Bronchial epithelial cell (primary cell): ENCODE data around the gene POLR2A. TPM values are rescaled to one million over a fixed set of nuclear protein-coding genes. Genes with fewer than 3 reads are reported as not detected.

Experiments used
- DNase-seq: peaks from one replicate; pipeline ENCODE4 v3.0.0-alpha.2; 2010; ENCODE audit warnings: low read depth
- FAIRE-seq: peaks from 2 replicates; lab custom pipeline; 2011; peaks lifted over from hg19 to GRCh38; lab: Jason Lieb, UNC
- H3K27me3 ChIP-seq: 2 replicates; pipeline ENCODE4 v1.5.1; 2011; ENCODE audit warnings: low read length; ENCODE audit not compliant: control insufficient read depth, insufficient read depth
- H3K36me3 ChIP-seq: 2 replicates; pipeline ENCODE4 v1.5.1; 2011; ENCODE audit warnings: low read length; ENCODE audit not compliant: control insufficient read depth, insufficient read depth
- H3K4me3 ChIP-seq: 2 replicates; pipeline ENCODE4 v1.5.1; 2011; ENCODE audit warnings: mild to moderate bottlenecking, low read depth, low read length, control low read depth
- CTCF ChIP-seq: IDR thresholded peaks from 2 replicates; pipeline ENCODE4 v1.5.1; 2011; ENCODE audit warnings: mild to moderate bottlenecking, moderate library complexity, low read length, control low read depth, inconsistent platforms; ENCODE audit not compliant: insufficient read depth, severe bottlenecking
- total RNA-seq: library from RNA; depleted of rRNA; stranded (reverse); fragments of >200 nt; gene quantifications from 2 replicates; pipeline ENCODE4 v1.2.1, GENCODE V29; 2014

The POLR2A gene
- total RNA-seq, 1 donor from 2014 or later: 38.4 TPM

GRCh38 chr17:7501729-7502128, 17.6 kb downstream of the POLR2A start:
- no peak for TF ChIP-seq CTCF
- no peaks in the 10 kb centered on the region for H3K27me3 ChIP-seq
- FAIRE-seq: no peak
- H3K36me3 ChIP-seq: peaks cover 57% of the 10 kb centered on the region
- DNase-seq: no peak
- no peak overlapping the region for H3K4me3 ChIP-seq

- H3K36me3 ChIP-seq: peaks cover 54% of the 10 kb centered on the region
- FAIRE-seq: no peak
Measured at GRCh38 chr17:7502171-7502847, 18.1 kb downstream of the POLR2A start.

GRCh38 chr17:7502987-7503386, 18.8 kb downstream of the POLR2A start:
- Histone ChIP-seq H3K27me3 (no peaks in the 10 kb centered on the region), H3K36me3 (peaks cover 49% of the 10 kb centered on the region), H3K4me3 (no peak overlapping the region)
- DNase-seq (no peak), FAIRE-seq (no peak)
- peak; percentile 13 for TF ChIP-seq CTCF

More at GRCh38 chr17:7502171-7502847, 18.1 kb downstream of the POLR2A start:
- no peak for TF ChIP-seq CTCF
- DNase-seq: no peak
- Histone ChIP-seq H3K4me3 (no peak overlapping the region), H3K27me3 (no peaks in the 10 kb centered on the region)

GRCh38 chr17:7503521-7503920, 19.4 kb downstream of the POLR2A start:
- TF ChIP-seq CTCF: no peak
- H3K27me3 ChIP-seq: no peaks in the 10 kb centered on the region
- H3K4me3 ChIP-seq: no peak overlapping the region
- FAIRE-seq (peak; percentile 58), DNase-seq (no peak)
- H3K36me3 ChIP-seq: peaks cover 49% of the 10 kb centered on the region

GRCh38 chr17:7508145-7508544, 24.0 kb downstream of the POLR2A start:
- no peak for TF ChIP-seq CTCF
- FAIRE-seq (no peak), DNase-seq (no peak)
- H3K36me3 ChIP-seq: peaks cover 53% of the 10 kb centered on the region
- no peak overlapping the region for H3K4me3 ChIP-seq
- no peaks in the 10 kb centered on the region for H3K27me3 ChIP-seq

- Histone ChIP-seq H3K36me3 (peaks cover 46% of the 10 kb centered on the region), H3K4me3 (no peak overlapping the region), H3K27me3 (no peaks in the 10 kb centered on the region)
- TF ChIP-seq CTCF: no peak
- FAIRE-seq: no peak
- no peak for DNase-seq
Measured at GRCh38 chr17:7508846-7509245, 24.7 kb downstream of the POLR2A start.
